ENCODE data around the gene SIRPB1.

DNA sequence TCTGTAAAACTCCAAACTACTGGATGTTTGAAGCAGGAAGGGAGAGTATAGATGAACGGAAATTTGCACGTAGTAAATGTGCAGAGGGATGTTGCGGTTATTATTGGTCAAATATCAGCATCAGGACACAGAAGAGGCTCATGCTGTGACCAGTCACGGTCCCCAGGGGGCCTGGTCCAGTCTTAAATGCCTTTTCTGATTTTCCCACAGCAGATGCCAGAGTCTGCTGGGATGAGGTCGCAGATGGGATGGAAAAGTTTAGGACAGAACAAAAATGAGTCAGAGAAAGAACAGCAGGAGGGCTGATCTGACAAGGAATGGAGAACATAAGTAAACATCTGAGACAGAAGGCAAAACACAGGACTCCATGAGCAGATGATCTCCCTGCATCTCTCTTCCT lies 49.5 kb upstream of the SIRPB1 start:
- TF ChIP-seq, protein P1, sequence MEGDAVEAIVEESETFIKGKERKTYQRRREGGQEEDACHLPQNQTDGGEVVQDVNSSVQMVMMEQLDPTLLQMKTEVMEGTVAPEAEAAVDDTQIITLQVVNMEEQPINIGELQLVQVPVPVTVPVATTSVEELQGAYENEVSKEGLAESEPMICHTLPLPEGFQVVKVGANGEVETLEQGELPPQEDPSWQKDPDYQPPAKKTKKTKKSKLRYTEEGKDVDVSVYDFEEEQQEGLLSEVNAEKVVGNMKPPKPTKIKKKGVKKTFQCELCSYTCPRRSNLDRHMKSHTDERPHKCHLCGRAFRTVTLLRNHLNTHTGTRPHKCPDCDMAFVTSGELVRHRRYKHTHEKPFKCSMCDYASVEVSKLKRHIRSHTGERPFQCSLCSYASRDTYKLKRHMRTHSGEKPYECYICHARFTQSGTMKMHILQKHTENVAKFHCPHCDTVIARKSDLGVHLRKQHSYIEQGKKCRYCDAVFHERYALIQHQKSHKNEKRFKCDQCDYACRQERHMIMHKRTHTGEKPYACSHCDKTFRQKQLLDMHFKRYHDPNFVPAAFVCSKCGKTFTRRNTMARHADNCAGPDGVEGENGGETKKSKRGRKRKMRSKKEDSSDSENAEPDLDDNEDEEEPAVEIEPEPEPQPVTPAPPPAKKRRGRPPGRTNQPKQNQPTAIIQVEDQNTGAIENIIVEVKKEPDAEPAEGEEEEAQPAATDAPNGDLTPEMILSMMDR (IDR thresholded peaks at IDR 0.05), result no peak
- TF ChIP-seq, protein P2, sequence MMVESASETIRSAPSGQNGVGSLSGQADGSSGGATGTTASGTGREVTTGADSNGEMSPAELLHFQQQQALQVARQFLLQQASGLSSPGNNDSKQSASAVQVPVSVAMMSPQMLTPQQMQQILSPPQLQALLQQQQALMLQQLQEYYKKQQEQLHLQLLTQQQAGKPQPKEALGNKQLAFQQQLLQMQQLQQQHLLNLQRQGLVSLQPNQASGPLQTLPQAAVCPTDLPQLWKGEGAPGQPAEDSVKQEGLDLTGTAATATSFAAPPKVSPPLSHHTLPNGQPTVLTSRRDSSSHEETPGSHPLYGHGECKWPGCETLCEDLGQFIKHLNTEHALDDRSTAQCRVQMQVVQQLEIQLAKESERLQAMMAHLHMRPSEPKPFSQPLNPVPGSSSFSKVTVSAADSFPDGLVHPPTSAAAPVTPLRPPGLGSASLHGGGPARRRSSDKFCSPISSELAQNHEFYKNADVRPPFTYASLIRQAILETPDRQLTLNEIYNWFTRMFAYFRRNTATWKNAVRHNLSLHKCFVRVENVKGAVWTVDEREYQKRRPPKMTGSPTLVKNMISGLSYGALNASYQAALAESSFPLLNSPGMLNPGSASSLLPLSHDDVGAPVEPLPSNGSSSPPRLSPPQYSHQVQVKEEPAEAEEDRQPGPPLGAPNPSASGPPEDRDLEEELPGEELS (CRISPR knock-in tag; IDR thresholded peaks at IDR 0.05), result no peak
- TF ChIP-seq CREB1 (CRISPR knock-in tag; IDR thresholded peaks at IDR 0.05), result no peak
- TF ChIP-seq, protein P3, sequence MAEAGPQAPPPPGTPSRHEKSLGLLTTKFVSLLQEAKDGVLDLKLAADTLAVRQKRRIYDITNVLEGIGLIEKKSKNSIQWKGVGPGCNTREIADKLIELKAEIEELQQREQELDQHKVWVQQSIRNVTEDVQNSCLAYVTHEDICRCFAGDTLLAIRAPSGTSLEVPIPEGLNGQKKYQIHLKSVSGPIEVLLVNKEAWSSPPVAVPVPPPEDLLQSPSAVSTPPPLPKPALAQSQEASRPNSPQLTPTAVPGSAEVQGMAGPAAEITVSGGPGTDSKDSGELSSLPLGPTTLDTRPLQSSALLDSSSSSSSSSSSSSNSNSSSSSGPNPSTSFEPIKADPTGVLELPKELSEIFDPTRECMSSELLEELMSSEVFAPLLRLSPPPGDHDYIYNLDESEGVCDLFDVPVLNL (CRISPR knock-in tag; IDR thresholded peaks at IDR 0.05; ENCODE audit: borderline replicate concordance, low read depth), result no peak

All from WTC11 (cell line).